Measurements from ENCODE around the gene GTF2IRD1. TPM values are rescaled to one million over a fixed set of nuclear protein-coding genes. Genes with fewer than 3 reads are reported as not detected.

The GTF2IRD1 gene
- total and polyA plus RNA-seq, 2 of the 13 experiments (the other 11 are each of a cell fraction or from before 2014, with no cell fraction given) = 16.5 to 26.7 TPM

DNA sequence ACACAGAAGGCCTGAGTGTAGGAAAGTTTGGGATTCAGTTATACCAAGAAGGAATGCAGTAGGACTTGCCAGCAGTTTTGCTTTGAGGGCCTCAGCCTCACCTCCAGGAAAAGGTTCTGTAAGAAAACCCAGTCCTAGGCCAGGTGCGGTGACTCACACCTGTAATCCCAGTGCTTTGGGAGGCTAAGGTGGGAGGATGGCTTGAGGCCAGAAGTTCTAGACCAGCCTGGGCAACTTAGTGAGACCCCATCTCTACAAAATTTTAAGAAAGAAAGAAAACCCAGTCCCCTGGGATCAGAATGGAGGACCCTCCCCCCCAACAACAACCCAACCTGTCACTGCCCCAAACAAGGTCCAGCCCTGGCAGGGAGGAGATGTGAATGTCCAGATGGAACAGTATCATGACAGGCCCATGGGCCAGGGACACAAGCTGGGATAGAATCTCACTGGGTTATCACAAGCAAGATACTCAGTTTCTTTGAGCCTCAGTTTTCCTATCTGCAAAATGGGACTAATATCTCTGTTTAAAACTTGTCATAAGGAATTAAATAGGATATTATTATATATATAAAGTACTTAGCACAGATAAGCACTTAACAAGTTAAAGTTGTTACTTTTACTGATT lies 68.7 kb downstream of the GTF2IRD1 start:
- no peaks in the 10 kb centered on the region for H4K20me1 ChIP-seq (ENCODE audit: insufficient read depth, low read length)
- in situ Hi-C loops (cut with HindIII; ENCODE audit: extremely low pct_ligation_motif_present, low pct_unique_long_range_greater_than_20kb) (no loop called here), intact Hi-C loops (cut with micrococcal nuclease; ENCODE audit: unreplicated experiment) (no loop called here)
- no peaks in the 10 kb centered on the region for H3K27me3 ChIP-seq (ENCODE audit: control insufficient read depth in 1 of 2, insufficient read depth in 2 of 2, low read length in 2 of 2)
- ATAC-seq (no peak), DNase-seq (ENCODE audit: low spot score) (no peak), FAIRE-seq (no peak)
- H2AFZ ChIP-seq (ENCODE audit: low read length) = no peak overlapping the region
- WGBS (ENCODE audit: low lambda C conversion rate) = 86% methylated on average over 1 of the region's 1 CpG
- no peaks in the 10 kb centered on the region for H3K9me3 ChIP-seq (ENCODE audit: low read length)
- H3K4me2 ChIP-seq (ENCODE audit: low read depth, low read length) = no peak overlapping the region
- no peak overlapping the region for H3K4me3 ChIP-seq (replicated peaks in 1 of 3; ENCODE audit: insufficient read depth in 1 of 3, low read depth in 2 of 3, low read length in 3 of 3)
- ChIA-PET POLR2A (no interaction called here), CTCF (ENCODE audit: low intra/inter-chr PET ratio, low total read pairs) (no interaction called here)
- H3K4me1 ChIP-seq (ENCODE audit: insufficient read depth, low read length) = no peaks in the 10 kb centered on the region
- peaks cover 6 to 43% of the 10 kb centered on the region in 2 experiments; a peak in 4 of 5 replicates for H3K36me3 ChIP-seq (replicated peaks in 1 of 2; ENCODE audit: control insufficient read depth in 1 of 2, insufficient read depth in 2 of 2, low read length in 2 of 2)
- TF ChIP-seq STAT5B (CRISPR knock-in tag; IDR thresholded peaks at IDR 0.05) (no peak), ZFYVE20 (CRISPR knock-in tag; IDR thresholded peaks at IDR 0.05; ENCODE audit: borderline replicate concordance, low read depth) (no peak), KDM5A (IDR thresholded peaks at IDR 0.05; ENCODE audit: borderline replicate concordance, low read length) (no peak), ZNF121 (CRISPR knock-in tag; IDR thresholded peaks at IDR 0.05) (peak; percentile 61; the same call in 1 of the 2 replicates), GZF1 (CRISPR knock-in tag; IDR thresholded peaks at IDR 0.05) (no peak), ZBTB10 (CRISPR knock-in tag; IDR thresholded peaks at IDR 0.05; ENCODE audit: borderline replicate concordance) (no peak), ZNF629 (CRISPR knock-in tag; conservative IDR thresholded peaks at IDR 0.05) (peak; percentile 79)
- no peaks in the 10 kb centered on the region for H3K79me2 ChIP-seq (ENCODE audit: insufficient read depth, low read length)
- BruUV-seq (replicated peaks) = no TSS peak
- H3K9ac ChIP-seq (ENCODE audit: insufficient read depth, low read depth, low read length) = no peak overlapping the region
- no peak overlapping the region for H3K27ac ChIP-seq (ENCODE audit: extremely low read length, insufficient read depth, low read length)
